Measurements from ENCODE around the gene ALDH1A3. TPM values are rescaled to one million over a fixed set of nuclear protein-coding genes. Genes with fewer than 3 reads are reported as not detected.

The ALDH1A3 gene
- total RNA-seq, 1 experiment from 2014 or later, result 248 TPM

DNA sequence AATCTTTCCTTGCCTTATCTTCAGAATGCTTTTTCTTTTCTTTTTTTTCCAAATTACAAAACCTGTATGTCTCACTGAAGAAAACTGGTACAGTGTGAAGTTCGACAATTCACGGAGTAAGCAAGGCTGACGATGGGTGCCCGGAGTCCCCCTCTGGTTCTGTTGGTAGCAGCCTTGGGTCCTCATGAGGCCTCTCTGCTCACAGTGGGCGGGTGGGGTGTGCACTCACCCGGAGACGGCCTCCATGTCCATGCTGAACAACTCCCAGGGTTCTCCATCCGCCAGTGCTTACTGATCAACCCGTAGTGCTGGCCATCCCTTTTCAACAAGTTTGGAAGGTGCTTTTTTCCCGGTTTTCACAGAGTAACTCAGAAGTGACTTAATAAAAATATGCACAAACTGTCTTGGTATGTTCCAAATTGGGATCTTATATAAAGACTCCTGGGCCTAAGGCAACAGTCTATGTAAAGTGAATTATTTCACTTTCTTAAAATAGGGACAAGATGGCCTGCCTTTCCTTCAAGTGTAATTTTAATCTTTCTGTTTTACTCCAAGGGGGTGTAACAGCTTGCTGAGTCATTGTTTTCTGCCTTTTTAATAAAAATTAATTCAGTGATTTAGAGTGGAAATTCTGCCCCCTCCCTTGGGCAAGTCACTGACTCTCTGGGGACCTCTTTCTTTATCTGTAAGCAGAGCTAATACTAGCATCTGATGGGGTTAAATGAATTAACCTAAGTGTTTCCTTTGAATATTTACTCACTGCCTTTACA lies 63.2 kb downstream of the ALDH1A3 start:
- ATAC-seq, result no peak
- H3K9ac ChIP-seq (ENCODE audit: low read length), result no peak overlapping the region
- no peak overlapping the region for H3K27ac ChIP-seq (ENCODE audit: low read depth, low read length)
- ChIA-PET POLR2A (no interaction called here), RAD21 (ENCODE audit: low non-redundant PET in 1 of 2, low total read pairs in 2 of 2, uncharacterized antibody in 2 of 2, unreplicated experiment in 2 of 2) (no interaction called here), CTCF (no interaction called here)
- H4K20me1 ChIP-seq (ENCODE audit: insufficient read depth), result no peaks in the 10 kb centered on the region
- TF ChIP-seq, protein P1, sequence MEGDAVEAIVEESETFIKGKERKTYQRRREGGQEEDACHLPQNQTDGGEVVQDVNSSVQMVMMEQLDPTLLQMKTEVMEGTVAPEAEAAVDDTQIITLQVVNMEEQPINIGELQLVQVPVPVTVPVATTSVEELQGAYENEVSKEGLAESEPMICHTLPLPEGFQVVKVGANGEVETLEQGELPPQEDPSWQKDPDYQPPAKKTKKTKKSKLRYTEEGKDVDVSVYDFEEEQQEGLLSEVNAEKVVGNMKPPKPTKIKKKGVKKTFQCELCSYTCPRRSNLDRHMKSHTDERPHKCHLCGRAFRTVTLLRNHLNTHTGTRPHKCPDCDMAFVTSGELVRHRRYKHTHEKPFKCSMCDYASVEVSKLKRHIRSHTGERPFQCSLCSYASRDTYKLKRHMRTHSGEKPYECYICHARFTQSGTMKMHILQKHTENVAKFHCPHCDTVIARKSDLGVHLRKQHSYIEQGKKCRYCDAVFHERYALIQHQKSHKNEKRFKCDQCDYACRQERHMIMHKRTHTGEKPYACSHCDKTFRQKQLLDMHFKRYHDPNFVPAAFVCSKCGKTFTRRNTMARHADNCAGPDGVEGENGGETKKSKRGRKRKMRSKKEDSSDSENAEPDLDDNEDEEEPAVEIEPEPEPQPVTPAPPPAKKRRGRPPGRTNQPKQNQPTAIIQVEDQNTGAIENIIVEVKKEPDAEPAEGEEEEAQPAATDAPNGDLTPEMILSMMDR (IDR thresholded peaks at IDR 0.05 in 2 of 3, conservative IDR thresholded peaks at IDR 0.05 in 1 of 3; ENCODE audit: borderline replicate concordance in 1 of 3, insufficient read depth in 1 of 3, low read depth in 2 of 3, low read length in 2 of 3), result no peak
- no peak for TF ChIP-seq SRF (IDR thresholded peaks at IDR 0.05; ENCODE audit: low read depth)
- TF ChIP-seq YY1 (IDR thresholded peaks at IDR 0.05; ENCODE audit: extremely low read depth, insufficient replicate concordance, low read depth, low read length), result no peak
- no peak for TF ChIP-seq FOSL1 (IDR thresholded peaks at IDR 0.05; ENCODE audit: low read depth)
- TF ChIP-seq ATF3 (IDR thresholded peaks at IDR 0.05), result no peak
- TF ChIP-seq EZH2 (IDR thresholded peaks at IDR 0.05), result no peak
- TF ChIP-seq MAX (IDR thresholded peaks at IDR 0.05), result no peak
- TF ChIP-seq ELF1 (IDR thresholded peaks at IDR 0.05; ENCODE audit: borderline replicate concordance, low read depth), result no peak
- no peak for TF ChIP-seq POLR2AphosphoS5 (IDR thresholded peaks at IDR 0.05; ENCODE audit: low read depth, low read length)
- TF ChIP-seq, protein P2, sequence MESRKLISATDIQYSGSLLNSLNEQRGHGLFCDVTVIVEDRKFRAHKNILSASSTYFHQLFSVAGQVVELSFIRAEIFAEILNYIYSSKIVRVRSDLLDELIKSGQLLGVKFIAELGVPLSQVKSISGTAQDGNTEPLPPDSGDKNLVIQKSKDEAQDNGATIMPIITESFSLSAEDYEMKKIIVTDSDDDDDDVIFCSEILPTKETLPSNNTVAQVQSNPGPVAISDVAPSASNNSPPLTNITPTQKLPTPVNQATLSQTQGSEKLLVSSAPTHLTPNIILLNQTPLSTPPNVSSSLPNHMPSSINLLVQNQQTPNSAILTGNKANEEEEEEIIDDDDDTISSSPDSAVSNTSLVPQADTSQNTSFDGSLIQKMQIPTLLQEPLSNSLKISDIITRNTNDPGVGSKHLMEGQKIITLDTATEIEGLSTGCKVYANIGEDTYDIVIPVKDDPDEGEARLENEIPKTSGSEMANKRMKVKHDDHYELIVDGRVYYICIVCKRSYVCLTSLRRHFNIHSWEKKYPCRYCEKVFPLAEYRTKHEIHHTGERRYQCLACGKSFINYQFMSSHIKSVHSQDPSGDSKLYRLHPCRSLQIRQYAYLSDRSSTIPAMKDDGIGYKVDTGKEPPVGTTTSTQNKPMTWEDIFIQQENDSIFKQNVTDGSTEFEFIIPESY (IDR thresholded peaks at IDR 0.05; ENCODE audit: extremely low read depth, insufficient replicate concordance, low read length), result no peak
- TF ChIP-seq RAD21 (IDR thresholded peaks at IDR 0.05; ENCODE audit: low read depth), result no peak
- no peak for TF ChIP-seq ZFX (IDR thresholded peaks at IDR 0.05)
- no peaks in the 10 kb centered on the region for H3K9me3 ChIP-seq (ENCODE audit: control insufficient read depth in 1 of 2, insufficient read depth in 1 of 2, low read depth in 1 of 2, low read length in 2 of 2)
- H3K9me2 ChIP-seq (ENCODE audit: insufficient read depth), result no peaks in the 10 kb centered on the region
- no peak overlapping the region for H2AFZ ChIP-seq (ENCODE audit: low read depth, low read length, poor library complexity, severe bottlenecking)
- no peaks in the 10 kb centered on the region for H3K27me3 ChIP-seq (ENCODE audit: insufficient read depth, low read length)
- DNase-seq (ENCODE audit: low read depth, low spot score), result no peak
- intact Hi-C loops (cut with micrococcal nuclease), result no loop called here
- BruUV-seq (replicated peaks), result no TSS peak
- no peak overlapping the region for H3K4me2 ChIP-seq (ENCODE audit: low read length)
- peaks cover 0 to 3% of the 10 kb centered on the region in 2 experiments; a peak in 1 of 4 replicates for H3K4me1 ChIP-seq (ENCODE audit: control insufficient read depth in 1 of 2, insufficient read depth in 2 of 2, low read length in 2 of 2)
- H3K36me3 ChIP-seq (ENCODE audit: control insufficient read depth in 1 of 2, insufficient read depth in 2 of 2, low read length in 2 of 2), result no peaks in the 10 kb centered on the region
- no peaks in the 10 kb centered on the region for H3K79me2 ChIP-seq (ENCODE audit: insufficient read depth, low read length)
- H3K4me3 ChIP-seq (replicated peaks in 1 of 2; ENCODE audit: low read depth in 1 of 2, low read length in 2 of 2), result no peak overlapping the region

All from HCT116 (cell line).